ENCODE results near the gene CCDC9. TPM values are rescaled to one million over a fixed set of nuclear protein-coding genes. Genes with fewer than 3 reads are reported as not detected.

CCDC9 gene
- total RNA-seq, 1 experiment from 2014 or later = 36.9 TPM

GRCh38 chr19:47232422-47233211 lies 23.7 kb upstream of the CCDC9 start:
- Histone ChIP-seq H3K56ac (ENCODE audit: insufficient read length, low read depth, low read length) (no peak overlapping the region), H3K18ac (ENCODE audit: insufficient read length, low read depth, low read length) (peak overlapping the region; percentile 72), H2AK5ac (ENCODE audit: insufficient read length, low read length) (no peak overlapping the region), H3K27ac (ENCODE audit: insufficient read length, low read depth, low read length) (no peak overlapping the region), H2AFZ (ENCODE audit: low read length) (no peak overlapping the region), H4K91ac (ENCODE audit: insufficient read length, low read depth, low read length) (no peak overlapping the region), H3K4me2 (ENCODE audit: insufficient read depth, insufficient read length, low read length) (no peak overlapping the region), H2BK20ac (ENCODE audit: low read depth, low read length, poor library complexity, severe bottlenecking) (no peak overlapping the region), H2BK12ac (ENCODE audit: insufficient read length, low read depth, low read length) (no peak overlapping the region), H4K5ac (ENCODE audit: insufficient read length, low read depth, low read length) (no peak overlapping the region), H4K20me1 (ENCODE audit: control insufficient read depth, insufficient read depth, insufficient read length) (peaks cover 4% of the 10 kb centered on the region), H2BK15ac (ENCODE audit: low read depth, low read length) (no peak overlapping the region), H3K23me2 (ENCODE audit: insufficient read length, low read depth, low read length, poor library complexity, severe bottlenecking) (peaks cover 20% of the 10 kb centered on the region), H3K27me3 (ENCODE audit: insufficient read depth, low read length) (no peaks in the 10 kb centered on the region), H3K14ac (ENCODE audit: insufficient read depth, low read length) (peak overlapping the region; percentile 70; the same call in 1 of the 2 replicates), H3K79me1 (ENCODE audit: insufficient read depth, low read depth, low read length, poor library complexity, severe bottlenecking) (no peaks in the 10 kb centered on the region), H2BK5ac (ENCODE audit: insufficient read length, low read length) (no peak overlapping the region), H3T11ph (ENCODE audit: low read length) (no peak overlapping the region), H3K9me3 (ENCODE audit: control insufficient read depth, low read depth, low read length) (no peaks in the 10 kb centered on the region), H3K4me1 (ENCODE audit: insufficient read depth, low read length) (peaks cover 7% of the 10 kb centered on the region; the same call in 1 of the 2 replicates), H3K9ac (ENCODE audit: extremely low read depth, insufficient read length, low read length) (no peak overlapping the region), H3K4ac (ENCODE audit: low read depth, low read length) (no peak overlapping the region; the same call in 1 of the 2 replicates), H4K8ac (replicated peaks; ENCODE audit: insufficient read length, low read depth, low read length) (no peak overlapping the region), H2BK120ac (ENCODE audit: low read depth, low read length, poor library complexity, severe bottlenecking) (peak overlapping the region; percentile 51), H3K23ac (ENCODE audit: insufficient read length, low read depth, low read length) (no peak overlapping the region), H3K79me2 (ENCODE audit: insufficient read depth, low read length) (peaks cover 2% of the 10 kb centered on the region; the same call in 1 of the 2 replicates)
- DNase-seq = no peak
- no CpG with 5 or more reads among the region's 16 CpGs for WGBS (ENCODE audit: extremely low coverage, insufficient read length, low lambda C conversion rate)
- Mint-ChIP-seq H3K4me1 (peaks cover 15 to 16% of the 10 kb centered on the region in 2 experiments), H3K27me3 (ENCODE audit: low read depth) (0 out of 2 replicates have a peak, but pooled peaks cover 2% of the 10 kb centered on the region), H3K36me3 (ENCODE audit: insufficient read depth in 1 of 3, low read depth in 3 of 3) (no peaks in the 10 kb centered on the region), H3K4me3 (peak overlapping the region; percentile 3 to 64; a peak in 4 of 5 replicates), H3K9me3 (peaks cover 0 to 3% of the 10 kb centered on the region in 2 experiments; a peak in 2 of 5 replicates), H3K27ac (peak overlapping the region in 2 of 3 experiments; percentile 76 to 79; a peak in 4 of 7 replicates)
- no peak for TF ChIP-seq CTCF (conservative IDR thresholded peaks at IDR 0.05)

Measured in H9 (cell line).